ENCODE measurements around the gene TRPV6.

DNA sequence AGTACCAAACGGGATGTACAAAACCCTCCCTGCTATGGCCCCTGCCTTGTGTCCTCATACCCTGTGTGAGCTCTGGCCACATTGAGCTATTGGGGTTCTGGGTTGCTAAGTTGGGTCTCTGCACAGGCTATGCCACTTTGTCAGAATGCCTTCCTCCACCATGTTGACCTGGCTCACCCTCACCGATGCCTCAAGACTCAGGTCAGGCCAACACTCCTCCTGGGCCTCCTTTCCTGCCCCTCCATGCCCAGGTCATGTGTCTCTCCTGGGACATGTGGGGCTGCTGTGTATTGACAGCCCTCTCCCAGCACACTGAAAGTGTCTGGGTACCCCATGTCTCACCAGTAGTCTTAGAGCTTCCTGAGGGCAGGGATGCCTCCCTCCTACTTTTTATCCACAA lies 33.4 kb upstream of the TRPV6 start:
- no peak for TF ChIP-seq POLR2A (IDR thresholded peaks at IDR 0.05; ENCODE audit: low read length)
- TF ChIP-seq GATA1 (IDR thresholded peaks at IDR 0.05; ENCODE audit: low read depth, low read length): no peak
